ENCODE data around the gene CEP85L. TPM values are rescaled to one million over a fixed set of nuclear protein-coding genes. Genes with fewer than 3 reads are reported as not detected.

The CEP85L gene
- total and polyA plus RNA-seq, 10 donors, result 6.3 to 46.5 (median 30.7) TPM

DNA sequence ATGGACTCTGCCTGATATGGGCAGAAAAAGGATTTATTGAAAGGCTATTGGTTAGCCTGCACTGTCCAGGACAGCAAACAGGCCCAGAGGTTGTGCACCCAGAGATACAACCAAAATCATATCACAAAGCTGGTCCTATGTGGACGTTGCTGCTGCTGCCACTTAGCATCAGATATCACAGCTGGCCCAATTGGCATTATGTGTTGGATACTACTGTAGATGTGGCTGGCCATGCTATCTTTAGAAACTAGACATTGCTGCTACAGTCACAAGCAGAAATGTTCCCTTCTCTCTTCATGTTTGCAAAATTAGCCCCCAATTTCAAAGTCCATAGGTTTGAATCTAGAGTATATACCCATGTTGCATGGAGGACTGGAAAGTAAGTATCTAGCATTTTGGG is 42.2 kb upstream of the CEP85L start:
- WGBS, 5 donors, result 61 to 81% (median 76%) methylated on average over 1 of the region's 1 CpG
- H3K9me3 ChIP-seq, result no peaks in the 10 kb centered on the region
- intact Hi-C loops (cut with DNase I; ENCODE audit: low total_unique reads), result no loop called here
- TF ChIP-seq POLR2AphosphoS5 (IDR thresholded peaks at IDR 0.05) (no peak), POLR2A (IDR thresholded peaks at IDR 0.05) (no peak)
- TF ChIP-seq, protein P1, sequence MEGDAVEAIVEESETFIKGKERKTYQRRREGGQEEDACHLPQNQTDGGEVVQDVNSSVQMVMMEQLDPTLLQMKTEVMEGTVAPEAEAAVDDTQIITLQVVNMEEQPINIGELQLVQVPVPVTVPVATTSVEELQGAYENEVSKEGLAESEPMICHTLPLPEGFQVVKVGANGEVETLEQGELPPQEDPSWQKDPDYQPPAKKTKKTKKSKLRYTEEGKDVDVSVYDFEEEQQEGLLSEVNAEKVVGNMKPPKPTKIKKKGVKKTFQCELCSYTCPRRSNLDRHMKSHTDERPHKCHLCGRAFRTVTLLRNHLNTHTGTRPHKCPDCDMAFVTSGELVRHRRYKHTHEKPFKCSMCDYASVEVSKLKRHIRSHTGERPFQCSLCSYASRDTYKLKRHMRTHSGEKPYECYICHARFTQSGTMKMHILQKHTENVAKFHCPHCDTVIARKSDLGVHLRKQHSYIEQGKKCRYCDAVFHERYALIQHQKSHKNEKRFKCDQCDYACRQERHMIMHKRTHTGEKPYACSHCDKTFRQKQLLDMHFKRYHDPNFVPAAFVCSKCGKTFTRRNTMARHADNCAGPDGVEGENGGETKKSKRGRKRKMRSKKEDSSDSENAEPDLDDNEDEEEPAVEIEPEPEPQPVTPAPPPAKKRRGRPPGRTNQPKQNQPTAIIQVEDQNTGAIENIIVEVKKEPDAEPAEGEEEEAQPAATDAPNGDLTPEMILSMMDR (IDR thresholded peaks at IDR 0.05 in 8 of 11, conservative IDR thresholded peaks at IDR 0.05 in 3 of 11), result no peak
- H3K4me1 ChIP-seq, result peaks cover 0 to 9% (median 0%) of the 10 kb centered on the region in 6 donors
- no peaks in the 10 kb centered on the region for H3K27me3 ChIP-seq (replicated peaks in 1 of 7)
- H3K27ac ChIP-seq, result no peak overlapping the region
- no peak overlapping the region for H3K4me3 ChIP-seq
- H3K36me3 ChIP-seq, result peaks cover 0 to 4% (median 0%) of the 10 kb centered on the region in 6 donors
- DNase-seq, result no peak

DNA sequence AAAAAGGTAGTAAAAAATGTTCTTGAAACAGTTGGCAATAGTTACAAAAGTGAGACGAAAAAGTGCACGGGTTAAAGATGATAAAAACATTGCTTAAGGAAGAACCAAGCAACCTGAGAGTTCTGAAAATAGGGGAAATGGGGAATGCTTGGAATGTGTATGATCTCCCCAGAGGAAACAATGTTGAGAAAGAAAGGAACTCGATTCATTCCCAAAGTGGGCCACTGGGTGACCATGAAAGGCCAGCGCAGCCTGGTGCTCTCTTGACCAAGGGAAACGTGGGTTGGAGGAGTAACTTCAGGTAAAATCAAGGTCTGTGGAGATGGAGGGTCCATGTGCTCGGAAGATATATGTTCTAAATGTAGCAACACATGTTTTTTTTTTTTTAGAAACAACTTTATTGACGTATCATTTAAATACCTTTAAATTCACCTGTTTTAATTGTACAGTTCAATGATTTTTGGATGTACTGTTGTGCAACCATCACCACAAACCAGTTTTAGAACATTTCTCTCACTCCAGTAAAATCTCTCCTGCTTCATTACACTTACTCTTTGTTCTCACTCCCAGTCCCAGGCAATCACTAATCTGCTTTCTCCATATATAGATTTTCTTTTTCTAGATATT is 34.5 kb upstream of the CEP85L start:
- peaks cover 0 to 29% (median 10%) of the 10 kb centered on the region in 6 donors for H3K4me1 ChIP-seq
- no peak overlapping the region for H3K27ac ChIP-seq
- peaks cover 0 to 5% (median 0%) of the 10 kb centered on the region in 6 donors for H3K36me3 ChIP-seq
- H3K4me3 ChIP-seq, result no peak overlapping the region
- intact Hi-C loops (cut with DNase I; ENCODE audit: low total_unique reads), result no loop called here
- no peaks in the 10 kb centered on the region for H3K9me3 ChIP-seq
- DNase-seq, result no peak
- WGBS, 5 donors, result 86 to 94% (median 91%) methylated on average over 7 of the region's 7 CpGs
- TF ChIP-seq POLR2AphosphoS5 (IDR thresholded peaks at IDR 0.05), result no peak
- TF ChIP-seq, protein P1 (IDR thresholded peaks at IDR 0.05 in 8 of 11, conservative IDR thresholded peaks at IDR 0.05 in 3 of 11), result no peak
- no peak for TF ChIP-seq POLR2A (IDR thresholded peaks at IDR 0.05)
- H3K27me3 ChIP-seq (replicated peaks in 1 of 7), result no peaks in the 10 kb centered on the region

DNA sequence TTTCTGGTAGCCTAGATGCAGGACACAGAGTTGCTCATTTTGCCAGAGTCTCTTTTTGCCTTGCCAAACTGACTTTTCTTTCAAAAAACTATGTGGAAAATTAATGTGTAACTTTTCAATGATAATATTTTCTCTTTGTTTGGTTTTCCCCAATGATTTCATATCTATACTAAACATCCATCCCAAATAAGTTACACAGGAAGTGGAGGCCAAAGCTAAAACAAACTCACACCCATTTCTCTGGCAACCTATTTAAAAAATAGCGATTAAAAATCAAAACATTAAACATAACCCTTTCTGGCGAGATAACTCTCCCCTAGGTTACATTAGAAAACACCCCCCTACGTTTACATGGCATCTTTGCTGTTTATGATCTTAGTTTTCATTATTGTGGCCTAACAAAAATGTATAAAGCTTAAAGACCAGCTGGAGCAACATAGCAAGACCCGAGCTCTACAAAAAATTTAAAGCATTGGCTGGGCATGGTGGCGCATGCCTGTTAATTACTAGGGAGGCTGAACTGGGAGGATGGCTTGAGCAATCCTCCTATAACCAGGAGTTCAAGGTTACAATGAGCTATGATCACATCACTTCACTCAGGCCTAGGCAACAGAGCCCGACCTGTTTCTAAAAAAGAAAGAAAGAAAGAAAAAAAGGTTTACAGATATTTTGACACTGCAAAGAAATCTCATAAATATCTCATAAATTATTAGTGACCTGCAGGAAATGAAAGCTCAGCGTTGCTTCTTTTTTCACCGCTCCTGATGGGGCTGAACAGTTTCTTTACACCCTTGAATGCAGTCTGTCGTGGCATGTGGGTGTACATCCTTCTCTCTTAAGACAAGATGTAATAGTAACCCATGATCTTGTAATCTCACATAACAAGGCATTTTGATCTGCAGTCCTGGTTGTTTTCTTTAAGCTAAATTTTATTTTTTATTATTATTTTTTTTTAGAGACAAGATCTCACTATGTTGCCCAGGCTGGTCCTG is 32.8 kb upstream of the CEP85L start:
- peak overlapping the region in 1 of 8 donors; percentile 42 for H3K27ac ChIP-seq
- H3K27me3 ChIP-seq (replicated peaks in 1 of 7), result no peaks in the 10 kb centered on the region
- H3K4me3 ChIP-seq, result no peak overlapping the region
- H3K4me1 ChIP-seq, result peaks cover 0 to 46% (median 11%) of the 10 kb centered on the region in 6 donors
- intact Hi-C loops (cut with DNase I; ENCODE audit: low total_unique reads), result no loop called here
- WGBS, 5 donors, result 68 to 76% (median 72%) methylated on average over 9 of the region's 9 CpGs
- DNase-seq, result no peak
- H3K36me3 ChIP-seq, result peaks cover 0 to 5% (median 0%) of the 10 kb centered on the region in 6 donors
- TF ChIP-seq POLR2AphosphoS5 (IDR thresholded peaks at IDR 0.05) (no peak), POLR2A (IDR thresholded peaks at IDR 0.05) (no peak)
- TF ChIP-seq, protein P1 (IDR thresholded peaks at IDR 0.05 in 8 of 11, conservative IDR thresholded peaks at IDR 0.05 in 3 of 11), result no peak
- no peaks in the 10 kb centered on the region for H3K9me3 ChIP-seq
